Measurements from ENCODE around the gene CARHSP1.

CARHSP1 gene

DNA sequence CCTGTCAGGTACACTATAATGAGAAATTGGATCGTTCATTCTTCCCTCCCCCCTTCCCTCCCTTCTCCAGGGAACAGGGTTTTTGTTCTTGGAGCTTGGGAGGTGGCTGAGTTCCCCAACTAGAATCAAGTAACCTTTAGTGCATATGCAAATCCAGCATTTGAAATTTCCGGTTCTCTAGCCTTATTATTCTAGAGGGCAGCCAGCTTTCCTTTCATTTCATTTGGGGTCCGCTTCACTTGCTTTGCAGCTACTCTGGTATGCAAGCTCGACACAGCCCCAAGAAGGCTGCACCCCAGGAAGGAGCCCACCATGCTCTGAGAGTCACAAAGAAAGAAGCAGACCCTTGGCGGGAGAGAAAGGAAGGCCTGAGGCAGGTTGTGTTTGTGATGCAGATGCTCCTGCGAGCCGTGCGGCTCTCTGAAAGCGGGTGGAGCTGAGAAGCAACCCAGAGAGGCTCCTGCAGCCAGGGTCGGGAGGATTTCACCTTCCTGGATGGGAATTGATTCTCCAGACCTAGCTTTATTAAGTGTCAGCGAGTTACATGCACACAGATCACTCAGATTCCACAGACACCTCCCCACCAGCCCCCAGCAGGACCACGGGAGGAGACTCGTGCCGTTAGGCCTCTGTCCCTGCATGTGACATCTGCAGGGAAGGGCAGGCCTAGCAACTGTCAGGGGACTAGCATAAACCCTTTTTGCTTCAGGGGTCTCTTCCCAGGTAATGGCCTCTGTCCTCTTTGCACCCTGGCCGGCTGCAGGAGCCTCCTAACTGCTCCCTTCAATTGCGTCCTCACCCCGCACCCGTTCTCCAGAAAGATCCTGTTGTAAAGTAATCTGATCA is 36.7 kb downstream of the CARHSP1 start:
- TF ChIP-seq IKZF3 (tag by site-specific recombination; IDR thresholded peaks at IDR 0.05) (no peak), ZNF596 (tag by site-specific recombination; IDR thresholded peaks at IDR 0.05) (no peak), ZNF433 (tag by site-specific recombination; IDR thresholded peaks at IDR 0.05; ENCODE audit: low read depth) (no peak), ZNF561 (tag by site-specific recombination; IDR thresholded peaks at IDR 0.05; ENCODE audit: borderline replicate concordance) (no peak), ZFP3 (tag by site-specific recombination; IDR thresholded peaks at IDR 0.05; ENCODE audit: low read depth) (no peak), ZNF24 (tag by site-specific recombination; IDR thresholded peaks at IDR 0.05) (no peak), ZNF311 (tag by site-specific recombination; IDR thresholded peaks at IDR 0.05; ENCODE audit: borderline replicate concordance) (no peak), ZNF777 (tag by site-specific recombination; IDR thresholded peaks at IDR 0.05; ENCODE audit: borderline replicate concordance) (no peak), ZEB2 (tag by site-specific recombination; IDR thresholded peaks at IDR 0.05) (no peak), ZNF510 (tag by site-specific recombination; IDR thresholded peaks at IDR 0.05; ENCODE audit: insufficient replicate concordance) (no peak), ZNF239 (tag by site-specific recombination; IDR thresholded peaks at IDR 0.05) (no peak), ZNF223 (tag by site-specific recombination; IDR thresholded peaks at IDR 0.05) (no peak), ZNF571 (tag by site-specific recombination; IDR thresholded peaks at IDR 0.05) (no peak), ZNF529 (tag by site-specific recombination; IDR thresholded peaks at IDR 0.05; ENCODE audit: insufficient replicate concordance) (no peak), ZBTB20 (tag by site-specific recombination; IDR thresholded peaks at IDR 0.05) (no peak), BCL11A (tag by site-specific recombination; IDR thresholded peaks at IDR 0.05; ENCODE audit: low read depth) (no peak), ZNF707 (tag by site-specific recombination; IDR thresholded peaks at IDR 0.05) (no peak), ZNF548 (tag by site-specific recombination; IDR thresholded peaks at IDR 0.05) (no peak), WT1 (tag by site-specific recombination; IDR thresholded peaks at IDR 0.05) (no peak)
- TF ChIP-seq, protein P1, sequence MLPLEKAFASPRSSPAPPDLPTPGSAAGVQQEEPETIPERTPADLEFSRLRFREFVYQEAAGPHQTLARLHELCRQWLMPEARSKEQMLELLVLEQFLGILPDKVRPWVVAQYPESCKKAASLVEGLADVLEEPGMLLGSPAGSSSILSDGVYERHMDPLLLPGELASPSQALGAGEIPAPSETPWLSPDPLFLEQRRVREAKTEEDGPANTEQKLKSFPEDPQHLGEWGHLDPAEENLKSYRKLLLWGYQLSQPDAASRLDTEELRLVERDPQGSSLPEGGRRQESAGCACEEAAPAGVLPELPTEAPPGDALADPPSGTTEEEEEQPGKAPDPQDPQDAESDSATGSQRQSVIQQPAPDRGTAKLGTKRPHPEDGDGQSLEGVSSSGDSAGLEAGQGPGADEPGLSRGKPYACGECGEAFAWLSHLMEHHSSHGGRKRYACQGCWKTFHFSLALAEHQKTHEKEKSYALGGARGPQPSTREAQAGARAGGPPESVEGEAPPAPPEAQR (tag by site-specific recombination; IDR thresholded peaks at IDR 0.05) = no peak
- Histone ChIP-seq H3K4me1 (ENCODE audit: control insufficient read depth, insufficient read depth, low read length) (no peaks in the 10 kb centered on the region), H3K36me3 (ENCODE audit: control insufficient read depth in 2 of 2, insufficient read depth in 1 of 2, low read length in 2 of 2) (peaks cover 0 to 39% of the 10 kb centered on the region in 2 experiments; a peak in 2 of 3 replicates), H3K4me3 (ENCODE audit: low read depth, low read length) (no peak overlapping the region), H3K9me3 (ENCODE audit: control insufficient read depth, insufficient read depth, low read depth, low read length) (no peaks in the 10 kb centered on the region), H3K27ac (ENCODE audit: extremely low read depth, low read depth, low read length) (no peak overlapping the region)
- POLR2A ChIA-PET = no interaction called here
- CTCF ChIA-PET = no interaction called here

DNA sequence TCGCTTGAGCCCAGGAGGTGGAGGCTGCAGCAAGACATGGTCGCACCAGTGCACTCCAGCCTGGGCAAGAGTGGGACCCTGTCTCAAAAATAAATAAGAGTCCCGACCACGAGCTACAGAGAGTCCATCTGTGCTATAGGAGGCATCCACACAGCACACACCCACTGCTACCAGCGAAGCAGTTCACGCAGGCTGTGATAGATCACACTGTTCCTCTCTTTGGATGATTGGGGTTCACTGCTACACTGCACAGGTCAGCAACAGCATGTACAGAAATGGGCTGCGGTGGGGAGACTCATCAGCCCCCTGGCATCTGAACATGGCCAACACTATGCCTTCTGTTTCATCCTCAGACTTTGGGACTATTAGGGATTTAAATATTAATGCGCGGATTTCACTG is 37.4 kb downstream of the CARHSP1 start:
- POLR2A ChIA-PET = no interaction called here
- Histone ChIP-seq H3K9me3 (ENCODE audit: control insufficient read depth, insufficient read depth, low read depth, low read length) (no peaks in the 10 kb centered on the region), H3K36me3 (ENCODE audit: control insufficient read depth in 2 of 2, insufficient read depth in 1 of 2, low read length in 2 of 2) (peaks cover 0 to 39% of the 10 kb centered on the region in 2 experiments; a peak in 2 of 3 replicates), H3K27ac (ENCODE audit: extremely low read depth, low read depth, low read length) (no peak overlapping the region), H3K4me1 (ENCODE audit: control insufficient read depth, insufficient read depth, low read length) (no peaks in the 10 kb centered on the region), H3K4me3 (ENCODE audit: low read depth, low read length) (no peak overlapping the region)
- TF ChIP-seq ZNF146 (tag by site-specific recombination; IDR thresholded peaks at IDR 0.05) (no peak), ZFP3 (tag by site-specific recombination; IDR thresholded peaks at IDR 0.05; ENCODE audit: low read depth) (no peak), ZNF701 (tag by site-specific recombination; IDR thresholded peaks at IDR 0.05) (no peak), ZNF768 (tag by site-specific recombination; IDR thresholded peaks at IDR 0.05) (no peak), KLF10 (tag by site-specific recombination; IDR thresholded peaks at IDR 0.05) (no peak)
- CTCF ChIA-PET = no interaction called here
